DMS153 treated with DMSO at 0.1 percent for 48 hours (cell line): ENCODE data around the gene CORO7.

Experiments
- DNase-seq: peaks from one replicate; lab custom pipeline; 2025; ENCODE audit not compliant: unreplicated experiment; lab: John Stamatoyannopoulos, UW

Gene CORO7

GRCh38 chr16:4309833-4310266 is 106.5 kb downstream of the CORO7 start:
- peak; percentile 14 for DNase-seq

- no peak for DNase-seq
Measured at GRCh38 chr16:4309102-4309832, 107.1 kb downstream of the CORO7 start.

GRCh38 chr16:4307215-4308037 is 109.0 kb downstream of the CORO7 start:
- peak; percentile 74 for DNase-seq

GRCh38 chr16:4306470-4307214 is 109.8 kb downstream of the CORO7 start:
- DNase-seq = peak; percentile 23
